ENCODE measurements around the gene CACNA1B.
"Not testable (repeated sequence)": the region's sequence is repeated elsewhere in the genome, so short reads cannot be mapped to it uniquely, and the experiment has no call there.

The CACNA1B gene

GRCh38 chr9:138014563-138014945 is 137.0 kb downstream of the CACNA1B start:
- no peak for DNase-seq (ENCODE audit: low read depth in 2 of 2)

GRCh38 chr9:138015021-138015829 is 137.6 kb downstream of the CACNA1B start:
- DNase-seq (ENCODE audit: low read depth in 2 of 2), result no peak

GRCh38 chr9:138016406-138017187 is 139.0 kb downstream of the CACNA1B start:
- no peak for DNase-seq (ENCODE audit: low read depth in 2 of 2)

GRCh38 chr9:138017200-138017599 is 139.6 kb downstream of the CACNA1B start:
- DNase-seq (ENCODE audit: low read depth in 2 of 2), result no peak

- not testable (repeated sequence) for DNase-seq (ENCODE audit: low read depth in 2 of 2)
These were observed 141.9 kb downstream of the CACNA1B start for GRCh38 chr9:138019514-138019913.

GRCh38 chr9:138020120-138020794 is 142.7 kb downstream of the CACNA1B start:
- no peak for DNase-seq (ENCODE audit: low read depth in 2 of 2)

- DNase-seq (ENCODE audit: low read depth in 2 of 2), result no peak
These were observed 143.2 kb downstream of the CACNA1B start for GRCh38 chr9:138020795-138021182.

- DNase-seq (ENCODE audit: low read depth in 2 of 2), result no peak
These were observed 143.9 kb downstream of the CACNA1B start for GRCh38 chr9:138021251-138022056.

- DNase-seq (ENCODE audit: low read depth in 2 of 2), result no peak
These were observed 144.6 kb downstream of the CACNA1B start for GRCh38 chr9:138022121-138022741.

GRCh38 chr9:138022756-138023393 is 145.3 kb downstream of the CACNA1B start:
- no peak for DNase-seq (ENCODE audit: low read depth in 2 of 2)

- no peak for DNase-seq (ENCODE audit: low read depth in 2 of 2)
These were observed 146.0 kb downstream of the CACNA1B start for GRCh38 chr9:138023394-138024124.

- DNase-seq (ENCODE audit: low read depth in 2 of 2), result no peak
These were observed 146.5 kb downstream of the CACNA1B start for GRCh38 chr9:138024131-138024530.

GRCh38 chr9:138024831-138025291 is 147.3 kb downstream of the CACNA1B start:
- no peak for DNase-seq (ENCODE audit: low read depth in 2 of 2)

- DNase-seq (ENCODE audit: low read depth in 2 of 2), result no peak
These were observed 147.8 kb downstream of the CACNA1B start for GRCh38 chr9:138025417-138025816.

- no peak for DNase-seq (ENCODE audit: low read depth in 2 of 2)
These were observed 148.3 kb downstream of the CACNA1B start for GRCh38 chr9:138025908-138026307.

- DNase-seq (ENCODE audit: low read depth in 2 of 2), result no peak
These were observed 151.0 kb downstream of the CACNA1B start for GRCh38 chr9:138028596-138028995.

GRCh38 chr9:138031186-138031585 is 153.6 kb downstream of the CACNA1B start:
- DNase-seq (ENCODE audit: low read depth in 2 of 2), result no peak

- no peak for DNase-seq (ENCODE audit: low read depth in 2 of 2)
These were observed 156.4 kb downstream of the CACNA1B start for GRCh38 chr9:138033950-138034349.

- DNase-seq (ENCODE audit: low read depth in 2 of 2), result no peak
These were observed 159.6 kb downstream of the CACNA1B start for GRCh38 chr9:138037140-138037539.

- no peak for DNase-seq (ENCODE audit: low read depth in 2 of 2)
These were observed 160.7 kb downstream of the CACNA1B start for GRCh38 chr9:138038244-138038671.

Data from stimulated activated CD4-positive, alpha-beta T cell treated with anti-CD3 and anti-CD28 coated beads, Interleukin-12 subunit alpha, Interleukin-12 subunit beta, amount 100 ng/mL, for 24 hours (primary cell).